ENCODE data around the gene KIF6.

Gene KIF6

DNA sequence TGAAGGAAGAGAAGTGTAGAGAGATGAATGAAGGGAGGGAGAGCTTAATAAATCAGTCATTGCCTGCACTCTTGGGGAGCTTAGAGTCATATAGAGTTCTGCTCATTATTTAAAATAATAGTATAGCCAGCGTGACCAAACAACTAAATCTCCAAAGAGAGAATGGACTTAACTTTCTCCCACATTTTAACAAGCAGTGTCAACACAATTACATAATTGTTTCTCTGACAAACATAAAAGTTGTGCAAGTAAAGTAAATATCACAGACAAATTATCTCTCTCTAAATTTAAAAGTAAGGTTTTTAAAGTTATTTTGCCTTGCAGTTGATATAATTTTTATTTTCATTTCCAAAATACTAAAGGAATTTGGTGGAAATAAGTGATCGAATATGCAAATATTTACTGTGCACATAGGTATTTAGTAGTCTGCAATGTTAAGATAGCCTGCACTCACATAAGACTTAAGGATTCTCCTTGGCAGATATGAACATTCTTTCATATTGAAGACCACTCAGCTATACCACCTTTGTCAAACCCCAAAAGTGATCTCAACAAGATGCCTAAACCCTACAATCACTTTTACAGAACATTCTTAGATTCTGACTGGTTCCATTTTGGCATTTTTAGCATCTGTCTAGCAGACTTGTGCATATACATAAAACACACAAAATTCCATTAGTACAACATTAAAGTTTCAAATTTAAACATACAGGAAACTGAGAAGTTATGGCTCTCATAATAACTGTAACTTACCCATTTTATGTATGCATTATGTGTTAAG is 67.7 kb downstream of the KIF6 start:
- no peak for DNase-seq

DNA sequence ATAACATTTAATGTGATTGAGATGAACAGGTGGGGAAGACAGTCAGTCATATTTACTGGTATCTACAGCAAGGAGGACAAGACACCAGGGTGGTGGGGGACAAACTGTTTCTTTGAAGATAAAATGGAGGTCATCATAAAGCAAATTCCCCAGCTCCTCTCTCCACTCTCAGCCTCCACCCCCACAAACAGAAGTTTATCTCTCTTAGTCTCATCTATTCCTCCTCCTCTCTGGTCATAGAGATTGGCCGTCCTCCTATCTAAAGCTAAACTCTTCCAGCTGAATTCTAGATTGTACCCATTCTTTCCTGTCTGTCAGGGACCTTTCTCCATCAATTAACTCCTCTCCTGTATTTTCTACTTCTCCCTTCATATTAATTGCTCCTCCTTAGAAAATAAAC is 71.1 kb downstream of the KIF6 start:
- no peak for DNase-seq

DNA sequence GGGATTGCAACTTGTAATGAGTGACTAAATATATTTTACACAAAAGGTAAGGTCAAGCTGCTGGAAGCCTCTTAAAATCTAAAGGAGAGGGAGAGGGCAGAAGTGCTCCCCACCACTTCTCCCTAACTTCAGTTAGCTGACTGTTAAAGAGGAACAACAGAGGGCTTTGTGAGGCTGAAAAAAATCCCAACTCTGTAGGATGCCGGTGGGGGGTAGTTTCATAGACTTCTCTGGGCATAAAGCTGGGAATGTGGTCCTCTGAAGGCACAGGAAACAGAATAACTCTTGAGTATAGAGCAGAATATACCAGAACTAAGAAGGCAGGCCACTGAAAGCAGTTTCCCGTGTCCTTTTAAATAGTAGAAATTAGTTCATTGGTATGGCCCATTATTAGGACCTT is 71.6 kb downstream of the KIF6 start:
- no peak for DNase-seq

GRCh38 chr6:39649996-39650395 is 75.2 kb downstream of the KIF6 start:
- DNase-seq = no peak

DNA sequence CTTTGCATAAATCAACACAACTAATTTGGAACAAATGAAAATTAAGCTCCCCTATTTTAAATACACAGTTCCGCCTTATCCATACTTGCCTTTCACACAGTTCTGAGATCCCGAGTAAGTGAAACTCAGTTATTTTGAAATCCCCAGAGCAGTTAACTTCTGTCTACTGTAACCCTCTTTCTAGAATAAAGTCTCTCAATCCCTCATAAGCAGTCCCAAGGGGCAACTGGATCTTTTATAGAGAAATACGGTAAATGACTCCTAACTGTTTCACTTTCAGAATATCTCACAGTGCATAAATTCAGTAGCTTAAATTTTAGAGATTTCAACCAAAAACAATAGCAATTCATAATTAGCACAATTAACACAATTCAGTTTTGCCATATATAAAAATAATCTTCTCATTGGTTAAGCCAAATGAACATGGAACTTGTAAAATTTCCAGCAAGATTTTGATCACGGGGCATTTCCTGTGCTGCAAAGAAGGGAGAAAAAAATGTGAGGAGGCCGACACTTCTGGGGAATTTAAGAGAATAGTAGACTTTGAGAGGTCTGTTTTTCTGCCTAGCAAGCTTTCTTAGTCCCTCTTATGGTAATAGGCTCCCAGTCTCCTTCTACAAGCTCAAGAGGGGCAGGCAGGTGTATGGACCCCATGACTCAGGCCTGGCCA is 78.3 kb downstream of the KIF6 start:
- no peak for DNase-seq

DNA sequence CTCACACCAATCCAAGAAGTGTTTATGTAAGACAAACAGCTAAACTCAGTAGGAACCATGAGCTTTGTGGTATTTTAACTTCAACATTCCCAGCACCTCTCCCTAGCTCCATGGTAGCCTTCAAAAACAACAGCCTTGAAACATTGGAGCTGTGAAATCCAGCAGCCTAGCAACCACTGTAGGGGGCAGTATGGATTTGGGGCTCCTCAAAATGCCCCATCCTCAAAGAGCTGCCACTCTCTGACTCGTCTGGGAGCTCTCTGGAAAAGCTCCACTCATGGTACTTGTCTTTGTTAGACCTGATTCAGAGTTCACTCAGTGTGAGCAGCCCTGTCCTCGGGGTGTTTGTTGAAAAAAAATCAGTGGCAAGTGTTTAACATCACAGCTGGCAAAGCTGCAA is 82.9 kb downstream of the KIF6 start:
- no peak for DNase-seq

- no peak for DNase-seq
Observed at GRCh38 chr6:39638126-39638822, 86.9 kb downstream of the KIF6 start.

DNA sequence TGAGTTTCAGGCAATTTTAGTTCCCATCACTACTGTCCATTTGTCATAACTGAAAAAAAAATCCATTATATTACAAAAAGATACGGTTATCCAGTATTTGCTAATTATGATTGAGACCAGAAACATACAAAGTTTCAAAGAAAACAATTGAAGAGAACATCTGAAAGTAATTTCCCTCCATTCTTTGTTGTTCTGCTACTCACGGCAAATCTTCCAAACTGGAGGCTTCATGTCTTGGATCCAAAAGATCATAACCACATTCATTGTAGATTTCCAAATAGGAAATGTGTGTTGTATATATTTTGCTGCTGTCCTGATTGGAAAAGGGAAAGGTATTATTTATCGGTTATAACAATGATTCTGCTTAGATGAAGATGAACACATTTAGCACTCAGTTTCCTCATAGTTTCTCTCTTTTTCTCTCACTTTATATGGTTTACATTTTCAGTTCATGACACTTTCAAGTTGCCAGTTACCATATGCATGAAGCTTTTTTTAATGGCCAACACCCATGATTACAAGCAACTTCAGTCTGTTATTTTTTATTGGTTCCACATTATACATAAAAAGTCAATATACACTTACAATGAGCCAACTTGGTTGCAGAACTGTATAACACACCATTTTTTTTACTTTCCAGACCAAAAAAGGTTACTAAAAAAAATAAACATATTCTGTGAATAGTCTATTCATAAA is 90.4 kb downstream of the KIF6 start:
- no peak for DNase-seq

DNA sequence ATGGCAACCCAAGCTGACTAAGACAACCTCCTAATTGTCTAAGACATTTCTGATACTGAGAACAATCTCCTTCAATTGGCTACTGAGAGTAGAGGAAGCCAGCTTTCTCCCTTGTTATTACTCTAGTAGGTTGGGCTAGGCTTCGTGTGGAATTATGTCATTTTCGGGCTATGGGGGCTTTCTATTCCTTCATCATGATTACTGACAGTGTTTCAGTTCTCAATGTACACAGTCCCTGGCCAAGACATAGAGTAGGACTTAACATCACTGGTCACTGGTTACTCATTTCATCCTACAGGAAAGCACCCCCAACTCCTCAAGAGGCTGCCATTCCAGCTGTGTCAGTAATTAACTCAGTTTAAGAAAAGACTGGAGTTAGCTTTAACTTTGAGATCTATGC is 100.0 kb downstream of the KIF6 start:
- no peak for DNase-seq

- DNase-seq = no peak
Observed at GRCh38 chr6:39623750-39624149, 101.5 kb downstream of the KIF6 start.

DNA sequence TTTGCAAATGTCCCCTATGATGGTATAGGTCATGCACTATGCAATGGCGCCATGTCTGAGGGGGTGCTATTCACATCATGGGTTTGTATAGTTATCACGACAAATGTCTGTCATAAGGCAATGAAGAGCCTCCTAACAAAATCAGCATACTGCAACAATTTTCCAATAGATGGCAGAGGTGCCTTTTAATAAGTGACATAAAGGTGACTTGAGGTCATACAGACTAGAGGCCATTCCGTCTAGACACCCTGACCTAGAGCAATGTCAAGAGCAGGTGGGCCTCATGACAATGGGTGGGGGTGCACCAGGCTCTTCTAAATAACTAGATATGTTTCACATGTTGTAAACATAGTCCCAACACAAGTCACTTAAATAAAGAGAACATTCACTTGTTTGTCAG is 107.7 kb downstream of the KIF6 start:
- no peak for DNase-seq

GRCh38 chr6:39617026-39617425 is 108.2 kb downstream of the KIF6 start:
- no peak for DNase-seq

DNA sequence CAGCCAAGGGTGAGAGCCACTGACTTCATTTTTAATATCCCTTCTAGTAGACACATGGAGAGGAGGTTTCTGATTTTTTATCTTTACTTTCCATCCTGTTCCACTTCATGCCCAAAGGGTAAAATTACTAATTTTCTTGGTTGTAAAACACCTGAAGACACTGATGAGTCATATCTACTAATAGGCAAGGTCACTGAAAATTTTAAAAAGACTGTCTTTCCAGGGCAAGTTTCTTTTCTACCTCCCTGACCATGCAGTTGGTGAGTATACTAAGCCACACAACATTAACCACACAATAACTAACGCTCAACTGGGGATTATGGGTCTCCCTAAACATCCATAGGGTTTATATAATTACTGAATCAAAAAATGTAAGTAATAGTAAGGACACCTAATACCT is 109.6 kb downstream of the KIF6 start:
- no peak for DNase-seq

- no peak for DNase-seq
Observed at GRCh38 chr6:39614393-39614950, 110.7 kb downstream of the KIF6 start.

- no peak for DNase-seq
Observed at GRCh38 chr6:39610221-39610620, 115.0 kb downstream of the KIF6 start.

DNA sequence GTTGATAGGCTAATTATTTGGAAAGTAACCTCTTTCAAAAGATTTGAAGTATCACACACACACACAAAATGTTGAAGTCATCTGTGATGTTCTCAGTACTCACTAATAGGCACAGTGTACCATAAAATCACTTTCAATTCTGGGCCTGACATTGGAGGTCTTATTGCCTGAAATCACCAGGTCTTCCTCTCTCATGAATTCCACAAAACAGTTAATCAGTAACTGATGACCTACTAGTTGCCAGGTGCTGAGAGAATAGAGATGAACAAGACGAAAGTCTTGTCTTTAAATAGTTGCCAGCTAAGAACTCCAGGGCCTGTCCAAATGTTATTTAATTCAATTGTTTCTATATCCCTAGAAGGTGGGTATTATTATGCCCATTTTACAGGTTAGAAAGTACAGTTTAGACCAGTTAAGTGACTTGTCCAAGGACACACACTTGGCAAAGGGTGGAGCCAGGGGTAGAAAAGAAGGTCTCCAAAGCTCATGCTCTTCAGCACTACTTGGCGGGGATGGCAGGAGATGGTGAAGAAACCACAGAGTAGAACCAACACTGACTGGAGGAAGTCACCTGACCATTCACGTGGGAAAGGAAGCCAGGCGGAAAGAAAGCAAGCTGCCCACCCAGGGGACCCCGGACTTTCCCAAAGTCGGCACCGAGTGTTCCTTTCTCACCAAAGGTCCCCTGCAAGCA is 116.4 kb downstream of the KIF6 start:
- no peak for DNase-seq

- no peak for DNase-seq
Observed at GRCh38 chr6:39602601-39603519, 122.3 kb downstream of the KIF6 start.

GRCh38 chr6:39599973-39600372 is 125.2 kb downstream of the KIF6 start:
- no peak for DNase-seq

GRCh38 chr6:39599341-39599740 is 125.9 kb downstream of the KIF6 start:
- DNase-seq = no peak

GRCh38 chr6:39594285-39594684 is 130.9 kb downstream of the KIF6 start:
- no peak for DNase-seq

- DNase-seq = no peak
Observed at GRCh38 chr6:39593646-39594045, 131.6 kb downstream of the KIF6 start.
